IMR-90 (cell line): ENCODE data around the gene DIP2C. TPM values are rescaled to one million over a fixed set of nuclear protein-coding genes. Genes with fewer than 3 reads are reported as not detected.

Source experiments
- ATAC-seq: fragments of 200-7000 bp; cut with Tn5 transposase; 2 replicates; pipeline ENCODE4 v1.9.1; 2020; ENCODE audit warnings: low read depth, mild to moderate bottlenecking, moderate library complexity
- BruUV-seq: library from RNA; stranded (reverse); fragments of 400-500 nt; replicated peaks from 2 replicates; lab custom pipeline; 2021; lab: Mats Ljungman, UMichigan
- CTCF ChIA-PET: fragments of 300-600 bp; formaldehyde crosslinking; extraction: SDS; loops from one replicate; lab custom pipeline; 2021; ENCODE audit warnings: antibody characterized with exemption; lab: Yijun Ruan, JAX
- POLR2A ChIA-PET: fragments of 300-600 bp; sonication (Branson Sonifier 250); formaldehyde crosslinking; loops from one replicate; lab custom pipeline; 2022; ENCODE audit warnings: antibody characterized with exemption; ENCODE audit not compliant: unreplicated experiment; lab: Charles Lee
- DNase-seq: peaks from one replicate; pipeline ENCODE4 v3.0.0; 2013
- H2AFZ ChIP-seq: replicated peaks from 2 replicates; pipeline ENCODE3; 2013; ENCODE audit warnings: low read length, mild to moderate bottlenecking; ENCODE audit not compliant: poor library complexity
- H2AK5ac ChIP-seq: 2 replicates; pipeline ENCODE4 v1.6.1; 2013; ENCODE audit warnings: low read depth, low read length, inconsistent platforms
- H2AK9ac ChIP-seq: replicated peaks from 2 replicates; pipeline ENCODE3; 2013; ENCODE audit warnings: mild to moderate bottlenecking, low read depth, low read length, moderate library complexity; ENCODE audit not compliant: poor library complexity
- H2BK120ac ChIP-seq: 2 replicates; pipeline ENCODE4 v1.6.1; 2013; ENCODE audit warnings: low read depth, low read length, inconsistent platforms
- H2BK15ac ChIP-seq: 3 replicates; pipeline ENCODE4 v1.6.1; 2013; ENCODE audit warnings: low read depth, low read length, inconsistent platforms
- H2BK20ac ChIP-seq: 2 replicates; pipeline ENCODE4 v1.6.1; 2013; ENCODE audit warnings: low read depth, mild to moderate bottlenecking, inconsistent platforms, low read length, moderate library complexity
- H2BK5ac ChIP-seq: 2 replicates; pipeline ENCODE4 v1.6.1; 2013; ENCODE audit warnings: mild to moderate bottlenecking, low read depth, low read length, inconsistent platforms; ENCODE audit not compliant: poor library complexity, severe bottlenecking
- H3K14ac ChIP-seq: replicated peaks from 2 replicates; pipeline ENCODE4 v1.6.1; 2013; ENCODE audit warnings: low read depth, low read length, inconsistent platforms
- H3K18ac ChIP-seq: 2 replicates; pipeline ENCODE4 v1.6.1; 2013; ENCODE audit warnings: low read depth, low read length, control low read depth
- H3K23ac ChIP-seq: 2 replicates; pipeline ENCODE4 v1.6.1; 2013; ENCODE audit warnings: low read depth, low read length, inconsistent platforms
- H3K27ac ChIP-seq: 2 replicates; pipeline ENCODE4 v1.5.1; 2013; ENCODE audit warnings: mild to moderate bottlenecking, control low read depth, low read length; ENCODE audit not compliant: insufficient read depth
- H3K27me3 ChIP-seq: 2 replicates; pipeline ENCODE4 v1.6.1; 2013; ENCODE audit warnings: low read length; ENCODE audit not compliant: control insufficient read depth, insufficient read depth
- H3K36me3 ChIP-seq: 2 replicates; pipeline ENCODE4 v1.6.1; 2013; ENCODE audit warnings: low read length, mixed read lengths; ENCODE audit not compliant: control insufficient read depth, insufficient read depth
- H3K4ac ChIP-seq: 2 replicates; pipeline ENCODE4 v1.6.1; 2013; ENCODE audit warnings: low read depth, low read length, inconsistent platforms
- H3K4me1 ChIP-seq: 2 replicates; pipeline ENCODE4 v1.6.1; 2013; ENCODE audit warnings: low read length, mixed read lengths; ENCODE audit not compliant: control insufficient read depth, insufficient read depth
- H3K4me2 ChIP-seq: 2 replicates; pipeline ENCODE4 v1.6.1; 2013; ENCODE audit warnings: low read depth, mild to moderate bottlenecking, control low read depth, low read length, moderate library complexity
- H3K4me3 ChIP-seq: 2 replicates; pipeline ENCODE4 v1.5.1; 2013; ENCODE audit warnings: low read depth, mild to moderate bottlenecking, control low read depth, low read length, moderate library complexity; ENCODE audit not compliant: insufficient read depth
- H3K56ac ChIP-seq: 2 replicates; pipeline ENCODE4 v1.6.1; 2013; ENCODE audit warnings: low read length, inconsistent platforms; ENCODE audit not compliant: insufficient read depth; ENCODE audit errors: extremely low read depth
- H3K79me1 ChIP-seq, 2 experiments: 2 replicates each; pipeline ENCODE4 v1.6.1; 2013; ENCODE audit warnings: low read length in 2 of 2, inconsistent platforms in 1 of 2, low read depth in 1 of 2
- H3K9ac ChIP-seq: 2 replicates; pipeline ENCODE4 v1.6.1; 2013; ENCODE audit warnings: low read depth, low read length, control low read depth
- H3K9me1 ChIP-seq: 2 replicates; pipeline ENCODE4 v1.6.1; 2013; ENCODE audit warnings: low read length, inconsistent platforms; ENCODE audit not compliant: insufficient read depth
- H3K9me3 ChIP-seq: 2 replicates; pipeline ENCODE4 v1.6.1; 2013; ENCODE audit warnings: low read length; ENCODE audit not compliant: control insufficient read depth, insufficient read depth
- H4K20me1 ChIP-seq: 2 replicates; pipeline ENCODE4 v1.6.1; 2013; ENCODE audit warnings: low read length, inconsistent platforms; ENCODE audit not compliant: insufficient read depth
- H4K5ac ChIP-seq: 2 replicates; pipeline ENCODE4 v1.6.1; 2013; ENCODE audit warnings: mild to moderate bottlenecking, low read depth, low read length, control low read depth
- H4K8ac ChIP-seq, 2 experiments: 2 replicates each; pipeline ENCODE4 v1.6.1; 2013; ENCODE audit warnings: low read depth in 2 of 2, low read length in 2 of 2, control low read depth in 1 of 2, inconsistent platforms in 1 of 2
- H4K91ac ChIP-seq: 2 replicates; pipeline ENCODE4 v1.6.1; 2013; ENCODE audit warnings: low read depth, low read length, inconsistent platforms; ENCODE audit not compliant: insufficient read depth
- BHLHE40 ChIP-seq: fragments of 150-350 bp; IDR thresholded peaks from 2 replicates; pipeline ENCODE4 v1.6.1; 2016; ENCODE audit warnings: mild to moderate bottlenecking, low read depth, low read length
- FOS ChIP-seq: fragments of 150-350 bp; IDR thresholded peaks from 2 replicates; pipeline ENCODE4 v1.6.1; 2016; ENCODE audit warnings: low read depth, low read length
- MAFK ChIP-seq: IDR thresholded peaks from 2 replicates; pipeline ENCODE4 v1.6.1; 2012; ENCODE audit warnings: low read depth, low read length, improper control_type of control experiment
- POLR2A ChIP-seq: IDR thresholded peaks from 2 replicates; pipeline ENCODE4 v1.6.1; 2012; ENCODE audit warnings: mild to moderate bottlenecking, low read depth, low read length
- RAD21 ChIP-seq: IDR thresholded peaks from 2 replicates; pipeline ENCODE4 v1.6.1; 2012; ENCODE audit warnings: low read length, improper control_type of control experiment
- RFX5 ChIP-seq: IDR thresholded peaks from 2 replicates; pipeline ENCODE4 v1.8.0; 2012; ENCODE audit warnings: low read depth, mild to moderate bottlenecking, low read length, moderate library complexity
- WGBS, 2 experiments: methylation state at CpG; one replicate each; pipeline versions ENCODE4 v1.1.5 to v1.1.7; 2013; ENCODE audit warnings: missing lambda C conversion rate in 2 of 2; ENCODE audit not compliant: insufficient read length in 1 of 2; ENCODE audit errors: extremely low coverage in 2 of 2; 5-methylcytosine and 5-hydroxymethylcytosine counted together
- dilution Hi-C: fragments of 300-500 bp; cut with HindIII; formaldehyde crosslinking; loops from one replicate; pipeline ENCODE4 v1.14.3; 2018; ENCODE audit warnings: low sequenced_read_pairs; ENCODE audit not compliant: unreplicated experiment
- in situ Hi-C: fragments of 300-500 bp; cut with MboI; formaldehyde crosslinking; loops from 3 replicates; pipeline ENCODE4 v1.14.3; 2019; ENCODE audit warnings: low sequenced_read_pairs, inconsistent platforms, mixed read lengths
- intact Hi-C: fragments of 100-400 bp; cut with micrococcal nuclease; formaldehyde crosslinking; loops from 2 replicates; pipeline ENCODE4 v1.10.0; 2022
- polyA plus RNA-seq, 3 experiments: library from polyadenylated mRNA; depleted of rRNA; stranded (reverse); fragments of >200 nt; gene quantifications; 2 replicates each; pipeline ENCODE4 v1.2.3, GENCODE V29; 2012; ENCODE audit warnings: low replicate concordance in 1 of 3
- total RNA-seq: library from RNA; depleted of rRNA; stranded (reverse); fragments of >200 nt; gene quantifications from 2 replicates; pipeline ENCODE4 v1.2.3, GENCODE V29; 2012
- TF ChIP-seq, protein P1 (sequence below): fragments of 150-350 bp; IDR thresholded peaks from 2 replicates; pipeline ENCODE4 v1.6.1; 2017; ENCODE audit warnings: mild to moderate bottlenecking, antibody characterized with exemption, low read length, low read depth

Gene DIP2C
- total and polyA plus RNA-seq, 2 of the 4 experiments (the other 2 are of a cell fraction) = 8.6 to 17.3 TPM

DNA sequence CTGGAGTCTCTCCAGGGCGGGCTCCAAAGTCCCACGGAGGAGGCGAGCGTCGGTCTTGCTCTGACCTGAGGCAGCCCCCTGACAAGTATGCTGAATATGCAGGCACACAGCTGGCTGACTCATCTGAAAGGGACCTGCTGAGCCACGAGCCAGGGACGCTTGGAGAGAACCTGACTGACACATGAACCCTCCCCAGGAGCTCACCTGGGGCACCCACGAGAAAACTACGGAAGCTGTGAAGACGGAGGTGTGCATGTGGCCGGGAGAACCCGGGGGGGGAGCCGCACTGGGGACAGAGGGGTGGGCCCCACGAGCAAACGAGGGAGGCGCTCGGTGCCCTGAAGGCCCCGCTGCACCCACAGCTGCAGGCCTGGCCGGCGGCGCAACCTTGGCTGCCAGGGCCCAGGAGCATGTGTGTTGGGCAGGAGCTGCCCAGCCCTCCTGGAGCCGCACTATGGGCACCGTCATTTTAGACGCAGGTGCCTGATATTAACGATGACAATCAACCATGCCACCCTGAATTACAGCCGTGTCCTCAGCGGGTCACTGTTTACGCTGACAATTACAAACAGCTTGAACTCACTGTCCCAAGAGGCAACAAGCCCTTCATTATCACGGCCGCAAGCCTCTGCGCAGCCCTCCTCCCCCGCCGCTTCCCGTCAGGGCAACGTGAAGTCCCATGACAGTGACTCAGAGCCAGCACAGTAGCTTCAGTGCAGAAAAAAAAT lies 64.7 kb downstream of the DIP2C start:
- H3K56ac ChIP-seq = no peak overlapping the region; the same call in 1 of the 2 replicates
- peak; percentile 81 for ATAC-seq
- H2AFZ ChIP-seq = peak overlapping the region; percentile 77
- peaks cover 71% of the 10 kb centered on the region for H4K20me1 ChIP-seq
- DNase-seq = peak; percentile 85
- peak overlapping the region; percentile 90; the same call in 1 of the 2 replicates for H3K23ac ChIP-seq
- H3K4me3 ChIP-seq = no peak overlapping the region
- H4K8ac ChIP-seq = peak overlapping the region; percentile 60 to 78; a peak in 3 of 4 replicates
- POLR2A ChIA-PET = no interaction called here
- peak overlapping the region; percentile 85 for H2AK9ac ChIP-seq
- no TSS peak for BruUV-seq
- H2BK5ac ChIP-seq = peak overlapping the region; percentile 59
- H2BK15ac ChIP-seq = peak overlapping the region; percentile 24; the same call in 1 of the 3 replicates
- dilution Hi-C loops (no loop called here), intact Hi-C loops (no loop called here), in situ Hi-C loops (no loop called here)
- H4K91ac ChIP-seq = peak overlapping the region; percentile 40
- peaks cover 34% of the 10 kb centered on the region for H3K9me1 ChIP-seq
- peak overlapping the region; percentile 75 for H3K18ac ChIP-seq
- peak overlapping the region; percentile 55; the same call in 1 of the 2 replicates for H4K5ac ChIP-seq
- TF ChIP-seq RFX5 (no peak), RAD21 (0 out of 2 replicates have a peak, but pooled peaks have one; percentile 15), MAFK (no peak; the same call in 1 of the 2 replicates), POLR2A (0 out of 2 replicates have a peak, but pooled peaks have one; percentile 15), FOS (peak; percentile 61), BHLHE40 (peak; percentile 42; the same call in 1 of the 2 replicates)
- TF ChIP-seq, protein P1, sequence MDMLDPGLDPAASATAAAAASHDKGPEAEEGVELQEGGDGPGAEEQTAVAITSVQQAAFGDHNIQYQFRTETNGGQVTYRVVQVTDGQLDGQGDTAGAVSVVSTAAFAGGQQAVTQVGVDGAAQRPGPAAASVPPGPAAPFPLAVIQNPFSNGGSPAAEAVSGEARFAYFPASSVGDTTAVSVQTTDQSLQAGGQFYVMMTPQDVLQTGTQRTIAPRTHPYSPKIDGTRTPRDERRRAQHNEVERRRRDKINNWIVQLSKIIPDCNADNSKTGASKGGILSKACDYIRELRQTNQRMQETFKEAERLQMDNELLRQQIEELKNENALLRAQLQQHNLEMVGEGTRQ = peak; percentile 39; the same call in 1 of the 2 replicates
- CTCF ChIA-PET = interaction anchor here (1.0 kb wide), 1 partner anchor 15 kb away, joined by 3 read pairs; no protein-coding TSS in a partner anchor
- peak overlapping the region; percentile 19 for H3K27ac ChIP-seq
- peak overlapping the region; percentile 49; the same call in 1 of the 2 replicates for H3K4me2 ChIP-seq
- 42% methylated on average over 14 of the region's 35 CpGs; no CpG with 5 or more reads in 1 of the 2 experiments for WGBS, 2 experiments
- H3K79me1 ChIP-seq = peaks cover 43 to 96% of the 10 kb centered on the region in 2 experiments
- H3K14ac ChIP-seq = peak overlapping the region; percentile 70
- peak overlapping the region; percentile 86; the same call in 1 of the 2 replicates for H2BK20ac ChIP-seq
- H2AK5ac ChIP-seq = peak overlapping the region; percentile 79; the same call in 1 of the 2 replicates
- no peaks in the 10 kb centered on the region for H3K9me3 ChIP-seq
- H3K9ac ChIP-seq = no peak overlapping the region
- H3K36me3 ChIP-seq = peaks cover 2% of the 10 kb centered on the region; the same call in 1 of the 2 replicates
- H3K4ac ChIP-seq = peak overlapping the region; percentile 91
- H3K27me3 ChIP-seq = no peaks in the 10 kb centered on the region
- peaks cover 31% of the 10 kb centered on the region for H3K4me1 ChIP-seq
- H2BK120ac ChIP-seq = peak overlapping the region; percentile 82
